ENCODE results near the gene LAMA4.

Gene LAMA4, protein sequence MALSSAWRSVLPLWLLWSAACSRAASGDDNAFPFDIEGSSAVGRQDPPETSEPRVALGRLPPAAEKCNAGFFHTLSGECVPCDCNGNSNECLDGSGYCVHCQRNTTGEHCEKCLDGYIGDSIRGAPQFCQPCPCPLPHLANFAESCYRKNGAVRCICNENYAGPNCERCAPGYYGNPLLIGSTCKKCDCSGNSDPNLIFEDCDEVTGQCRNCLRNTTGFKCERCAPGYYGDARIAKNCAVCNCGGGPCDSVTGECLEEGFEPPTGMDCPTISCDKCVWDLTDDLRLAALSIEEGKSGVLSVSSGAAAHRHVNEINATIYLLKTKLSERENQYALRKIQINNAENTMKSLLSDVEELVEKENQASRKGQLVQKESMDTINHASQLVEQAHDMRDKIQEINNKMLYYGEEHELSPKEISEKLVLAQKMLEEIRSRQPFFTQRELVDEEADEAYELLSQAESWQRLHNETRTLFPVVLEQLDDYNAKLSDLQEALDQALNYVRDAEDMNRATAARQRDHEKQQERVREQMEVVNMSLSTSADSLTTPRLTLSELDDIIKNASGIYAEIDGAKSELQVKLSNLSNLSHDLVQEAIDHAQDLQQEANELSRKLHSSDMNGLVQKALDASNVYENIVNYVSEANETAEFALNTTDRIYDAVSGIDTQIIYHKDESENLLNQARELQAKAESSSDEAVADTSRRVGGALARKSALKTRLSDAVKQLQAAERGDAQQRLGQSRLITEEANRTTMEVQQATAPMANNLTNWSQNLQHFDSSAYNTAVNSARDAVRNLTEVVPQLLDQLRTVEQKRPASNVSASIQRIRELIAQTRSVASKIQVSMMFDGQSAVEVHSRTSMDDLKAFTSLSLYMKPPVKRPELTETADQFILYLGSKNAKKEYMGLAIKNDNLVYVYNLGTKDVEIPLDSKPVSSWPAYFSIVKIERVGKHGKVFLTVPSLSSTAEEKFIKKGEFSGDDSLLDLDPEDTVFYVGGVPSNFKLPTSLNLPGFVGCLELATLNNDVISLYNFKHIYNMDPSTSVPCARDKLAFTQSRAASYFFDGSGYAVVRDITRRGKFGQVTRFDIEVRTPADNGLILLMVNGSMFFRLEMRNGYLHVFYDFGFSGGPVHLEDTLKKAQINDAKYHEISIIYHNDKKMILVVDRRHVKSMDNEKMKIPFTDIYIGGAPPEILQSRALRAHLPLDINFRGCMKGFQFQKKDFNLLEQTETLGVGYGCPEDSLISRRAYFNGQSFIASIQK (N-terminal part only)

GRCh38 chr6:112253841-112254816 is at the start of gene LAMA4:
Gene LAMA4 (minus strand): TSS chr6:112254567. CDS start chr6:112254150, 417 bp downstream.
- DNase-seq (ENCODE audit: low spot score): peak; percentile 24

GRCh38 chr6:112302142-112302705 is 47.9 kb upstream of the LAMA4 start:
- no peak for DNase-seq (ENCODE audit: low spot score)

DNA sequence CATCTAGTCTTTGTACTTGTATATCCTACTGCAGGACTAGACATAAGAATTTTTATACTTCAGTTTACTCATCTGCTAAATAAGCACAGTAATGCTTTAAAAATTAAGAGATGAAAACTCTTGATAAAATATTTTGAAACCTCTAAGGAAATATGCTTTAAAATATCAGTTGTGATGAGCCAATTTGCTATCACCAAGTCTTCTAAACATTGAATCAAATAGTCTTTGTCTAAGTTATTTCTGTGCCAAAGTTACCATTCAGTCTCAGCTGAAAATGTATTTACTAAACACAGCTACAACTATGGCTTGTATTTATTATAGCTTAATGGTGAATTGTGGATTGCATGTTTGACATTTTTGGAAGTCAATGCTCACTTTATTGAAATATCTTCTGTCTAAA is 46.5 kb upstream of the LAMA4 start:
- DNase-seq (ENCODE audit: low spot score): no peak

- DNase-seq (ENCODE audit: low spot score): no peak
Observed at GRCh38 chr6:112298816-112299281, 44.5 kb upstream of the LAMA4 start.

- DNase-seq (ENCODE audit: low spot score): no peak
Observed at GRCh38 chr6:112298021-112298745, 43.8 kb upstream of the LAMA4 start.

DNA sequence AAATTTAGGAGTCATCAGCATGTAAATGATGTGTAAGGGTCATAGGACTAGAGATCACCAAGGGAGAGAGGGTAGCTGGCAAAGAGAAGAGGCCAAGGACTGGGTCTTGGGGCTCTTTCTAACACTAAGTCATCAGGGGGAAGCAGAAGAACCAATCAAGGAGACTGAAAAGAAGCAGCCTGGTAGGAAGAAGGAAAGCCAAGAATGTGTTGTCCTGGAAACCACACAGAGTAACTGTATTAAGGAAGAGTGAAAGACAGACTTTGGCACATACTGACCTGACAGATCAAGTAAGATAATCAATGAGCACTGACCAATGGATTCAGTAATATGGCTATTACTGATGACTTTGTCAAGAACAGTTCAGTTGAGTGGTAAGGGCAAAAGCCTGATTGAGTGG is 42.3 kb upstream of the LAMA4 start:
- DNase-seq (ENCODE audit: low spot score): no peak

DNA sequence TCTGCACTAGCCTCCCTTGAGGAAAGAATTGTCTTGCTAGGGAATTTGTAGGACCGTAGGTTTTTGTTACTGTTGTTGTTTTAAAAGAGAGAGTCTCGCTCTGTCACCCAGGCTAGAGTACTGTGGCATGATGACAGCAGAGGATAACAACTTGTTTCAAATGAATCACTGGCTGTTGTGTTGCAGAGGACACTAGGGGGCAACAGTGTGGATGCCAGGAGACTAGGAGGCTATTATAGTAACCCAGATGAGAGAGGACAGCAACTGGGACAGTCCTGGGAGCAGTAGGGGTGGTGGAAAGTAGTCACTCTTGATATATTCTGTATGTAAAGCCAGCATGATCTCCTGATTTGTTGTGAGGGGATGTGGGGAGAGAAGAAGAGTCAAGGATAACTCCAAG is 41.8 kb upstream of the LAMA4 start:
- peak; percentile 13 for DNase-seq (ENCODE audit: low spot score)

DNA sequence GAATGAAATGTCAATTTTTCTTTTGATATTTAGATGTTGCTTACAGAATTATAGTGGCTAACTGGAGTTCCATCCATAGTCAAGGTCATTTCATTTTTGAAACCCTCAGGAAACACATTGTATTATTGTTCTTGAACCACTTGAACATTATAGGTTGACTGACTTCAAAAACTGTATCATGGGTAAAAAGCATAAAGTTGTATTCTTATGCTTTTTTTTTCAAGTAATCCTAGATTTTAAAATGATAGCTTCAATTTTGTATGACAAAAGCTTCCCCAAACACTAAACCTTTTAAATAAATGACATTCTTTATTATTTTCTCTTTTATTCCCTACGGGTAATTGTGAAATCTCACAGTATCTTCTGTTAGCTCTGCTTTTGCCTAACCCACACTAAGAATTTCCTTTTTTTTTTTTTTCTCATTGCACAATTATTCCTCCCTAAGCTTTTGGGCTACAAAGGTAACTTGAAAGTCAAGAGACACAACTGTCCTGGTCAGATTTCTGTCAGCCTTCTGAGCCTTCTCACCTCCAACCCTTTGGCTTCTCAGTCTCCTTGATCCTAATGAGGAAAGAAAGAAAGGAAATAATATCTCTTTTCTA is 36.9 kb upstream of the LAMA4 start:
- no peak for DNase-seq (ENCODE audit: low spot score)

DNA sequence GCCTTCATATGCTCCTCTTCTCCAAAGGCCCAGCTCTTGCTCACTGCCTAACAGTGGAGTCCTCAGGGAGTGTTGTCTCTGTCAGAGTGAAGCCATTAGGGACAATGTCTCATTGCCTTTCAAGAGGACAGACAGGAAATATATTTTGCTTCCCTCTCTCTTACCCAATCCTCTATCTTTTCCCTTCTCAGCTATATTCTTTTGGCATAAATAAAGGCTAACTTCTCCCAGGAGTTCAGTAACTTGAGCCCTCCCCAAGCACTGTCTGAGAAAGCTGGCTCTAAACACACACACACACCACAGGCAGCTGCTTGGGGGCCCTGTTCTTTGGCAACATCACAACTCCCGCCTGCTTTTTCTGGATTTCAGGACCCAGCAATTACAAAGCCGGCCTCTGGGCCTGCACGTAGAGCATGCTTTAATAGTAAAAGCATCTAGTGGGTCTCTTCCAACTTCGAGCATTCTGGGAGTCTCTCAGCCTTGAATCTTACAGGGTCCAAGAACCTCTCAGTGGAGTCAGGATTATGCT is 34.7 kb upstream of the LAMA4 start:
- no peak for DNase-seq (ENCODE audit: low spot score)

DNA sequence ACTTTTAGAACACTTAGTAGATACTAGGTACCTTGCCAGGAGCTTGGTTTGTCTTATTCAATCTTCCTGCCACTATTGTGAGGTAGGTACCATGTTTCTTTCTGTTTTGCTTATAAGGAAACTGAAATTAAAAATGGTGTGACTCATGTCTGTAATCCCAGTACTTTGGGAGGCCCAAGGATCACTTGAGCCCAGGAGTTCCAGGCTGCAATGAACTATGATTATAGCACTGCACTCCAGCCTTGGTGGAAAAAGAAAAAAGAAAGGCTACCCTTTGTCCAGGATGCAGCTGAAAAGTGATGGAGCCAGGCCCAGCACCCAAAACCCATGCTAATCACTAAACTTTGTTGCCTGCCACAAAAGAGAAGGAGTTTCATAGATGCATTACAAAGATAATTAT is 34.1 kb upstream of the LAMA4 start:
- no peak for DNase-seq (ENCODE audit: low spot score)

GRCh38 chr6:112287577-112288225 is 33.3 kb upstream of the LAMA4 start:
- DNase-seq (ENCODE audit: low spot score): no peak

GRCh38 chr6:112286500-112287144 is 32.3 kb upstream of the LAMA4 start:
- no peak for DNase-seq (ENCODE audit: low spot score)

DNA sequence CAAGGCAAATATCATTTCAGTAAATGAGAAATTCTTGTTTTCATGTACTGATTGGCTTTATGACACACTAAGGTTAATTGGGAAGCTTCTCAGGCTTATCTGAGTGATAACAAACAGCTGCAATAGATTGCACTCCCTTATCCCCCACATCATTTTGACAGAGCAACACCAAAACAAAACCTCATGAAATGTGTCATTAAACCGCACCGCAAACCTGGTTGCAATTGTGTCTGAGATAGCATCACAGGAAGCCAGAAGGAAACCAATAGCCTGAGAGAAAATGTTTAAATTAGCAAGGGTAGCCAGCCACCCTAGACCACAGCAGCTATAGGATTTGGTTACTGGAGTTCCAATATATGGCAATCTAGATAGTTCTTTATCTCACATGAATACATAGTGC is 31.6 kb upstream of the LAMA4 start:
- no peak for DNase-seq (ENCODE audit: low spot score)

DNA sequence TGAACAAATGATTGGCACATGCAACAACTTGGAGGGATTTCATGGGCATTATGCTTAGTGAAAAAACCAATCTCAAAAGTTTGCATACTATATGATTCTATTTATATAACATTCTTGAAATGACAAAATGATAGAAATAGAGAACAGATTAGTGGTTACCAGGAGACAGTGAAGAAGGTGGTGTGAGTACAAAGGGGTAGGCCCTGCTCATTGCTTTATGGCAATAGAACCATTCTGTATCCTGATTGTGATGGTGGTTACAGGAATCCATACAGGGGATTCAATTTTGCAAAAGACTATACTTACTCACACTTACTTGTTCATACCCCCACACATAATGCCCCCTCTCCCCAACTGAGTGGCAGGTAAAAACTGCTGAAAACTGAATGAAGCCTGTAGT is 30.2 kb upstream of the LAMA4 start:
- no peak for DNase-seq (ENCODE audit: low spot score)

GRCh38 chr6:112283621-112284020 is 29.3 kb upstream of the LAMA4 start:
- no peak for DNase-seq (ENCODE audit: low spot score)

- no peak for DNase-seq (ENCODE audit: low spot score)
Observed at GRCh38 chr6:112281821-112282615, 27.7 kb upstream of the LAMA4 start.

All from HuH-7.5 (cell line).